ENCODE measurements around the gene ZNF785.
"Not testable (repeated sequence)": the region's sequence is repeated elsewhere in the genome, so short reads cannot be mapped to it uniquely, and the experiment has no call there.

ZNF785 gene

DNA sequence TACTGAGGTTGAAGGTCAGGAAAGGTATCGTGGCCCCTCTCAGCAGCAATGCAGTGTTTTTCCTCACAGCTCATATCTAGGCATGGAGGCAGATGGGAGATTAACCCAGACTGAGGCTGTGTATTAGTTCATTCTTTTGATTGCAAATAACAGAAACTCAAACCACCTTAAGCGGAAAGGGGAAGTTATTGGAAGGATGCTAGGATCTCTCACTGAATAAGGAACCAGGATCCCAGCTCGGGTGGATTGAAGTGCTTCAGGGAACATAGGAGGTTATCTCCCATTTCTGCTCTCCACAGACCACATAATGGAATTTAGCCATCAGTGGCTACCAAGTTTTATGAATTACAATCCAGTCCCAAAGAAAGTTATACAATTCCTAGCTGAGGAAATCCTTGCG is 16.5 kb upstream of the ZNF785 start:
- DNase-seq = no peak

DNA sequence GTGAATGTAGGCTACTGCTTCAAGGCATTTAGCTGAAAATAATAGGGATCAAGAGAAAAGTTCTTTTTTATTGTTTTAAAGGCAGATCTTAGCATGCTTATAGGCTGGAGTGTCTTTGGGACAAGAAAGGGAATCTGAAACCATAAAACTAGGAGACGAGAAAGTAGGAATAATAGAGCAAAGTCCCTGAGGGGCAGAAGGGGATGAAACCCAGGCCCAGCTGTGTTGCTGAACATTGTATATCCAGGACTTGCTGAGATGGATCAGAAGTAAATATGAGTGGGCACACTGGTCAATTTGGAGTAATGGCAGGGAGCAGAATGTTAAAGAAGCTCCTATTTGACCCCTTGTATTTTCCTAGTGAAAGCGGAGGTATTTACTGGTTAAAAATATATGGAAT is 15.4 kb upstream of the ZNF785 start:
- no peak for DNase-seq

DNA sequence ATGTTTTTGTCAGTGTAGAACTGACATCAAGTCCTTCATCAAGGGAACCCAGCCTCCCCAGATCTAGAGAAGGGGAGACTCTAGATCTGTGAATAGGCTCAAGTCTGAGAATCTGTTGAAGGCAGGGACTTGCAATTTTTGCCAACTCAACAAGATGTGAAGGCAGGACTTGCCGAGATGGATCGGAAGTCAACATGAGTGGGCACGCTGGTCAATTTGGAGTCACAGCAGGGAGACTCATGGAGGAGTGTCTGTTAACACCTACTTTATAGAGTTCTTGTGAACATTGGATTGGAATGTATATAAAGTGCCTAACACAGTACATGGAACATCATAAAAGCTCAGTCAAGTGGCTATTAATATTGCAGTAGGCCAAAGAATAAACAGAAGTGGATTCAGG is 14.7 kb upstream of the ZNF785 start:
- DNase-seq = no peak

DNA sequence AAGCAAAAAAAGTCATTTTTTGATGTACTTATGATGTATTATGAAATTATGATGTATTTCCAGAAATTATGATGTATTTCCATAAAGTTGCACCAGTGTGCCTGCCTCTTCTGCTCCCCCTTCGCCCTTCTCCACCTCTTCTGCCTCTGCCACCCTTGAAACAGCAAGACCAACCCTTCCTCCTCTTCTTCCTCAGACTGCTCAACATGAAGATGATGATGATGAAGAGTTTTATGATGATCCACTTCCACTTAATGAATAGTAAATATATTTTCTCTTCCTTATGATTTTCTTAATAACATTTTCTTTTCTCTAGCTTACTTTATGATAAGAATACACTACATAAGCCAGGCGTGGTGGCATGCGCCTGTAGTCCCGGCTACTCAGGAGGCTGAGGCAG is 7.4 kb upstream of the ZNF785 start:
- no peak for DNase-seq

DNA sequence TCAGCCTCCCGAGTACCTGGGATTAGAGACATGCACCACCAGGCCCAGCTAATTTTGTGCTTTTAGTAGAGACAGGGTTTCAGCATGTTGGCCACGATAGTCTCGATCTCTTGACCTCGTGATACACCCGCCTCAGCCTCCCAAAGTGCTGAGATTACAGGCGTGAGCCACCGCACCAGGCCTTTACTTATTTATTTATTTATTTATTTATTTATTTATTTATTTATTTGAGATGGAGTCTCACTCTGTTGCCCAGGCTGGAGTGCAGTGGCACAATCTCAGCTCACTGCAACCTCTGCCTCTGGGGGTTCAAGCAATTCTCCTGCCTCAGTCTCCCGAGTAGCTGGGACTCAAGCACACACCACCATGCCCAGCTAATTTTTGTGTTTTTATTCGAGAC is 5.4 kb upstream of the ZNF785 start:
- not testable (repeated sequence) for DNase-seq

DNA sequence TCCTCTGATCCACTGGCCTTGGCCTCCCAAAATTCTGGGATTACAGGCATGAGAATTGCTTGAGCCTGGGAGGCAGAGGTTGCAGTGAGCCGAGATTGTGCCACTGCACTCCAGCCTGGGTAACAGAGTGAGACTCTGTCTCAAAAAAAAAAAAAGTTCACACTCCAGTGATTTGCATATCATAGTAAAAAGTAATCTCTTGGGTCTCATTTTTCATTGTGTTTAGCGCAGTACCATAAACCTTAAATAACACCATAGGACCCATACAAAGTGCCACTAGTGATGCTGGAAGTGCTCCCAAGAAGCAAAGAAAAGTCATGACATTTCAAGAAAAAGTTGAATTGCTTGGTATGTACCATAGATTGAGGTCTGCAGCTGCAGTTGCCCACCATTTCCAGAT is 4.1 kb upstream of the ZNF785 start:
- DNase-seq = not testable (repeated sequence)

DNA sequence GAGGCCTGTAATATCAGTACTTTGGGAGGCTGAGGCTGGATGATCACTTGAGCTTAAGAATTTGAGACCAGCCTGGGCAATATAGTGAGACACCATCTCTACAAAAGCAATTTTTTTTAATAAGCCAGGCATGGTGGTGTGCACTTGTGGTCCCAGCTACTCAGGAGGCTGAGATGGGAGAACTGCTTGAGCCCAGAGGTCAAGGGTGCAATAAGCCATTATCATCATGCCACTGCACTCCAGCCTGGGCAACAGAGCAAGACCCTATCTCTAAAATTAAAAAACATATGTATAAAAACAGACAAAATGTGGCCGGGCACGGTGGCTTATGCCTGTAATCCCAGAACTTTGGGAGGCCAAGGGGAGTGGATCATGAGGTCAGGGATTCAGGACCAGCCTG is 3.2 kb upstream of the ZNF785 start:
- no peak for DNase-seq

DNA sequence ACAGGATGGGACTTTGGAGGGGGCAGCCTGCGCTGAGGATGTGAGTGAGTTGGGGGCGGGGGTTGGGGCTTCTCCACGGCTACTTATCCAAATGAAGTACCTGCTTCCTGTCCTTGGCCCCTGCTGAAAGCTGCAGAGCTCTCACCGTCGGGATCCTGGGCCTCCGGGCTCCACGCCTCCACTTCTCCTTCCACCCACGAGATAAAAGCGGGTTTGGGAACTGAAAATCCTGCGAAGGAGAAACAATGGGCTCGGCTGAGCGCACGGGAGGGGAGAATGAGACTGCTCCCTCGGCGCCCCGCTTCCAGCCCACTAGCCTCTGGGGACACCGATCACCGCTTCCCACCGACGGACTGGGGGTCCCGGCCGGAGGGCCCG is 486 bp downstream of the ZNF785 start:
- peak; percentile 59 for DNase-seq

DNA sequence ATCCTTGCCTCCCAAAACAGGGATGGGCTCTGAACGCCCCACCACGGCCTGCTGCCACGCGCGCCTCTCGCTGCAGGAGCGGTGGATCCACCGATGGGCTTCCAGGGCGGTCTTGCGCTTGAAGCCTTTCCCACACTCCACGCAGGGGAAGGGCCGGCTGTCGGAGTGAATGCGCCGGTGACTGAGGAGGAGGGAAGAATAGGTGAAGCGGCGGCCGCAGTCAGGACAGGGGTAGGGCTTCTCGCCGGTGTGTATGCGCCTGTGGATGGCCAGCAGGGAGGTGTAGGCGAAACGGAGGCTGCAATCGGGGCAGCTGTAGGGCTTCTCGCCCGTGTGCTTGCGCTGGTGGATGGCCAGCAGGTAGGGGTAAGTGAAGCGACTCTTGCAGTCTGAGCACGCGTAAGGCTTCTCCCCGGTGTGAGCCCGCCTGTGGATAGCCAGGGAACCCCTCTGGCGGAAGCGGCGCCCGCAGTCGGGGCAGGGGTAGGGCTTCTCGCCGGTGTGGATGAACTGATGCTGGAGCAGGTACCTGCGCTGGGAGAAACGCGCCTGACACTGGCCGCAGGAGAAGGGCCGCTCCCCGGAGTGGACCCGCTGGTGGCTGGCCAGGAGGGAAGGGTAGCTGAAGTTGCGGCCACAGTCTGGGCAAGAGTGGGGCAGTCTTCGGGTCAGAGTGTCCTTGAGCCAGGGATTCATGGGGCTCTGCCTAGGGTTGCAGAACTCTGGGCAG is 2.7 kb downstream of the ZNF785 start:
- DNase-seq = no peak

DNA sequence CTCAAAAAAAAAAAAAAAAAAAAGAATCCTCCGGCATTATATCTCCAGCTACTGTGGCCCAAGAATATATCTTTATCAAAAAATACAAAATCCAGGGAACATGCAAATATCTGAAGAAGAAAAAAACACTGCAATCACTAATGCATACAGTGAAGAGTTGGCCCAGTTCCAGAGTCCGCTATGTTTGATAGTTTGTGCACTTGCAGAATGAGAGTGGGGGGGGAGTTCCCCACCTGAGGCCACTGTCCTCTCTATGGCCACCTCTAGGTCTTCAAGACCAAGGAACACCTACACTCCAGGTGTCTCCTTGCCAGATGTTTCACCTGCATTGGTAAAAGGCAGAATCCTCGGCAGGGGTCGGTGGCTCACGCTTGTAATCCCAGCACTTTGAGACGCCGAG is 4.0 kb downstream of the ZNF785 start:
- peak; percentile 67 for DNase-seq

DNA sequence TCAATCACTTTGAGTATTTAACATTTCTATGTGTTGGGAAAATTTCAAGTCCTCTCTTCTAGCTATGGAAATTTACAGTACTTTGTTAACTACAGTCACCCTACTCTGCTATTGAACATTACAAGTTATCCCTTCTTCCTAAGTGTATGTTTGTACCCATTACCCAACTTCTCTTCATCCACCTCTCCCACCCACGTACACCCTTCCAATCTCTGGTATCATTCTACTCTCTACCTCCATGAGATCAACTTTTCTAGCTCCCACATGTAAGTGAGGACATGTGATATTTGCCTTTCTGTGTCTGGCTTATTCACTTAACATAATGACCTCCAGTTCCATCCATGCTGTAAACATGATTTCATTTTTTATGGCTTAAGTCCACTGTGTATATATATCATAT is 10.8 kb downstream of the ZNF785 start:
- no peak for DNase-seq

DNA sequence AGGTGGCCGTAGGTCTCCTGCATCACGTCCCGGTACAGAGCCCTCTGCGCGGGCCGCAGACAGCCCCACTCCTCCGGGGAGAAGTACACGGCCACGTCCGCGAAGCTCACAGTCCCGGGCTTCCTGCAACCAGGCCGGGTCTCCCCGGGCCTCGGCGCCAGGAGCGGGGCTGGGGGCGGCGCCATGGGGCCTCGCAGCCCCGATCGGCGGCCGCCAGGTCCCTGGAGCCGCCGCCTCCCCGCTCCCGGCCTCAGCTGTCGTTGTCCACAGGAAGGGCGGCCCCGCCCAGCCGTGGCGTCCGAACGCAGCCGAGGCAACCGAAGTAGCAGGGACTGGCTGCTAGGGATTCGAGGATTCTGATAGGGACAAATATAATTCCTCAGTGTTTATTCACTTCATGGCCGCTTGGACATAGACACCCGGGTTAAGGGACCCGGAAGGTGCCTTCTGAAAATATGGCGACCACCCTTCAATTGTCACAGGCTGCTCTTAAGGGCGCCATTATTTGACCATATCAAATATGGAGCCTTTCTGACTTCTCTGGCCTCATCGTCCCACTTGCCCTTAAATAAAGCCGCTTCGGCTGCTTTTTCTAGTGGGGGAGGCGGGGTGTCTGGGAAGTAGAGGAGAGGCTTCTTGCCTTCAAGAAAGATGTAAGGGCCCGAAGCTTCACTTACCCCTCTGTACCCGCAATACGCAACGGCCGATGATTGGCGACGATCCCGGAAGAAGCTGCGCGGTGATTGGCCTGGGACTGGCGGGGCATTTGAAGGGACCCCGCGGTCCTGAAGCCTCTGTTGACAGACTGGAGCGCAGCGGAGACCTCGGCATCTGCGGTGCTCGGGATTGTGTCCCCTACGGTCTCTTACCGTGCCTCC is 13.8 kb downstream of the ZNF785 start, which contains the start of gene ZNF688:
TSS of gene ZNF688 (minus strand) at position 270 of the 878 bp plus-strand sequence. CDS start at position 185, 85 bp downstream.
- peak; percentile 99 for DNase-seq

DNA sequence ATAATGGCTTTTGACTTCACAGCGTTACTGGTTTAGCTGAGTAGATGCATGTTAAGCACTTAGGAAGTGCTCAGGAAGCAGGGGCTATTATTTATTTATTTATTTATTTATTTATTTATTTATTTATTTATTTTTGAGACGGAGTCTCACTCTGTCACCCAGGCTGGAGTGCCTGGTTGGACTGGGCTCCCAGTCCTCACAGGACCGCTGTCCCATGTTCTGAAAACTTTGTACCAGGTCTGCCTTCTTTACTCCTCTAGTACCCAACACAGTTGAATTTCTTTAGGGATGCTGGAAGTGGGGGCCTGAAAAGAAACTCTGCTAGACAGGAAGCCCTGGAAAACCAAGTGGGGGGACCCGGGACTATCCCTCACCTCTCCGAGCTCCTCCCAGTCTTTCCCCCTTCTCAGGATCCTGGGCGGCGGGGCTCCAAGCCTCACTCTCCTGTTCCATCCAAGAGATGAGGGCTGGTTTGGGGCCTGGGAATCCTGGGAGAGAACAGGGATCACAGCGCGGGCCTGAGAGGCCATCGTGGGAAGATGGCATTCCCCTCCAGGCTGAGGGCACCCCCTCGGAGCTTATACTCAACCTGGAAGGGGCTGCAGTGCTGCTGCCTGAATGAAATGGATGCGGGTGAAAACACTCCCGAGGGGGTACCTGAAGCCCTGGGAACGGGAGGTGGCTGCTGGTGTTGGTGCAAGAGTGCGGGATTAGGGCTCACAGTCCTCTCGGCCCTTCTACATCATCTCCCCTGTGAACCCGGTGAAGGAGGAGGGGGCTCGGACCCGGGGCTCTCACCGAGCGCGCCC is 14.7 kb downstream of the ZNF785 start:
- peak; percentile 41 for DNase-seq

DNA sequence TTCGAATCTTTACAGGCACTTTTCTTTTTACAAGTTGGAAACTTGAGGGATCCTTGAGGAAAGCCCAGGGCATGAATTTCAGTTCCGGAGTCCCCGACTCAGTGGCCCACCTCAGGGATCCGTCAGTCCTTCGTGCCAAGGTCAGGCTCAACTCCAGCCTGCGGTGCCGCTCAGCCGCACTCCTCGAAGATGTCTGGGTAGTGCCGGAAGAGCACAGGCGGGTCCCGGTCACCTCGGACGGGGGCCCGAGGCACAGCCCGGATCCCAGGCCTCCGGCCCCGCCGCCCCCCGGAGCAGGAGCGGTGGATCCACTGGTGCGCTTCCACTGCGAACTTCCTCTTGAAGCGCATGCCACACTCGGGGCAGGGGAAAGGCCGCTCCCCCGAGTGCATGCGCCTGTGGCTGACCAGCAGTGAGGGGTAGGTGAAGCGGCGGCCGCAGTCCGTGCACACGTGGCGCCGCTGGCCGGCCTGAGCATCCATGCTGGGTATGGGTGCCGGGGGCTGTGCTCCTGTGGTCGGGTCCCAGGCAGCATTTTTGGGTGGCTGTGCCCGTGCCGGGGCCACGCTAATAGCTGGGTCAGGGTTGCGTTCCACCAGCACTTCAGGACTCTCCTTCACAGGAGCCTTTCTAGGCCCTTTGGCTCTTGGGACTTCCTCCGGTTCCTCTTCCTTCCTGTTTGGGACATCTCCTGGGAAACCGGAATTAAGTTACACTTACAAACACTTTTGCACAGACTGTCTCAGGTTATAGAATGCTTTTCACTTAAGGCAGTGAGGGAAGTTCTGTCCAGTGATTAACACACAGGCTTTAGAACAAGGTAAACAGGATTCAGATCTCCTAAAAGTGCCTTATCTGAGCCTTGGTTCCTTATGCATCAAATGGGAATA is 15.5 kb downstream of the ZNF785 start:
- no peak for DNase-seq

DNA sequence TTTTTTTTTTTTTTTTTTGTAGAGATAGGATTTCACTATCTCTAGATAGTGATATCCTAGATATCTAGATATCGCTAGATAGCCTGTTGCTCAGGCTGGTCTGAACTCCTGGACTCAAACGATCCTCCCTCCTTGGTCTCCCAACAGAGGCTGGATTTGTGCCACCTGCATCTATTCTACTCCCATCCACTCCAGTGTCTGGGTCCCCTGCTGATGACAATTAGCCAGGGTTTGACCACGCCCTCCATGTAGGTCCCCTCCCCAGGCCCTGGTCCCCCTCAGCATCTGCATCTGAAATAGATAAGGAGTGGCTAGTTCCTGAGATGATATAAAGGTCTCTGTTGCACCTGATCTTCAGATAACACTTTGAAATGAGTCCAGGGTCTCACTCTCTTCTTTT is 16.2 kb downstream of the ZNF785 start:
- DNase-seq = no peak

DNA sequence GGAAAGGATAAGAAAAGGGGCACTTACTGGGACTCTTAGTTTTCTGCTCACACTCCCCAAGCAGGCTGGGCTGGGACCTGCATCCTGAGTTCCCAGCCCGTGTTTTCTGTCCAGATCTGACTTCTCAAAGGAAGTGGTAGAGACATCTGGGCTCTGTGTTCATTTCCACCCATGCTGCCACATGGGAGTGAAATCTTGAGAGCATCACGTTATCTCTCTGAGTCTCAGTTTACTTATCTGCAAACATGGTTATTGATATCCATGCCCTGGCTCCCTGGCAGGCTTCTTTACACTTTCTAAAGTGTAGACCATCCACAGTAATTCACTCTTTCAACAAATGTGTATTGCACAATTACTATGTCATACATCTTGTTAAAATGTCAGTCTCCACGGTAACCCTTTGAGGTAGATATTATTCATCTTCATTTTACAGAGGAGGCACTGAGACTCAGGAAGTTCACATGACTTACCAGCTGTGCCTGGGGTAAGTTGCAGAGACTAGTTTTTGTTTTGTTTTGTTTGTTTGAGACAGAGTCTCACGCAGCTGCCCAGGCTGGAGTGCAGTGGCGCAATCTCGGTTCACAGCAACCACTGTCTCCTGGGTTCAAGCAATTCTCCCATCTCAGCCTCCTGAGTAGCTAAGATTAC is 17.4 kb downstream of the ZNF785 start:
- DNase-seq = peak; percentile 67

DNA sequence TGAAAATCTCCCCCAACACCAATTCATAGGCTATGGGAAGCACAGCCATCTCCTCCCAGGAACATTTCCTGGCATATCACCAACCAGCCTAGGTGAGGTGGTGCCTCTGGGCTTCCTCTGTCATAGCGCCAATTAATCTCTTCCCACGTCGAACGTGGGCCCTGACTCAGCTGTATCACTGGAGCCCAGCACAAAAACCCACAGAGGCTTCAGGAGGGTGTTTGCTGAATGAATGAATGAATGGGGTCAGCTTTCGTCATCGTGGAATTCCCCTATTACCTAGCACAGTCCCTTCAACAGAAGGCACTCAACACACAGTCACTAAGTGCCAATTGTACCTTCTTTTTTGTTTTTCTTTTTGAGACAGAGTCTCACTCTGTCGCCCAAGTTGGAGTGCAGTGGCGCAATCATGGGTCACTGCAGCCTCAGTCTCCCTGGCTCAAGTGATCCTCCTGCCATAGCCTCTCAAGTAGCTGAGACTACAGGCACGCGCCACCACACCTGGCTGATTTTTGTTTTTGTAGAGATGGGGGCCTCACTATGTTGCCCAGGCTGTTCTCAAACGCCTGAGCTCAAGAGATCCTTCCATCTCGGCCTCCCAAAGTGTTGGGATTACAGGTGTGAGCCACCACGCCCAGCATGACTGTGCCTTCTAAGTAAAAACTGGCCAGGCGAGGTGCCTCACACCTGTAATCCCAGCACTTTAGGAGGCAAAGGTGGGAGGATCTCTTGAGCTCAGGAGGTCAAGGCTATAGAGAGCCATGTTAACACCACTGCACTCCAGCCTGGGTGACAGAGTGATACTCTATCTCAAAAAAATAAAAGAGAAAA is 18.1 kb downstream of the ZNF785 start:
- DNase-seq = no peak

DNA sequence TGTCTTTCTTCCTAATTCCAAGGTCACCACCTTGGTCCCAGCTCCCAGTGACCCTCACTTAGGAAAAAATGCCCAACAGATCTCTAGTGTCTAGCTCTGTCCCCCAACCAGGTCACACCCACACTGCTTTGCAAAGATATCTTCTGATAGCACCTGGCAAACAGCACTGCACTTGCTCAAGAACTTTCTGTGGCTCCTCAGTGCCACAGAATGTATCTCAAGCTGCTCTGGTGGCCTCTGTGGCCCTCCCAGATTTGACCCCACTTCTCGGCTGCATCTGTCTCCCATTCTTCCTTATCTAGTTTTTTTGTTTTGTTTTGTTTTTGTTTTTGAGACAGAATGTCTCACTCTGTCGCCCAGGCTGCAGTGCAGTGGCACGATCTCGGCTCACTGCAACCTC is 19.0 kb downstream of the ZNF785 start:
- DNase-seq = no peak

DNA sequence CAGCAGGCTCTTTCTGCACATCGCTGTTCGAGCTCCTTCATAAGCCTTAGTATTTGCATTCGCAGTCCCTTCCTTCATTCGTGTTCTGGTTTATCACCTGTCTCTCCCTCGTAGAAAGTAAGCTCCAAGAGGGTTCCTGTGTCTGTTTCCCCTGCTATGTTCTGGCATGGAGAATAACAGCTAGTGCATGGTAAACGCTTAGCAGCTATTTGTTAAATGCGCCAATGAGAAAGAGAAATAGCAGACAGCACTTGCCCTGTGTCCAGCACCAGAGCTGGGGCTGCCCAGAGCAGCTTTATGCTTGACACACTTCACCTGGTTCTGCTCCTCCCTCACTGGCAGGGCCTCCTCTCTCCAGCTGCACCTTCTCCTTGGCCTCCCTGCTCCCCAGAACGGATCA is 19.5 kb downstream of the ZNF785 start:
- no peak for DNase-seq

DNA sequence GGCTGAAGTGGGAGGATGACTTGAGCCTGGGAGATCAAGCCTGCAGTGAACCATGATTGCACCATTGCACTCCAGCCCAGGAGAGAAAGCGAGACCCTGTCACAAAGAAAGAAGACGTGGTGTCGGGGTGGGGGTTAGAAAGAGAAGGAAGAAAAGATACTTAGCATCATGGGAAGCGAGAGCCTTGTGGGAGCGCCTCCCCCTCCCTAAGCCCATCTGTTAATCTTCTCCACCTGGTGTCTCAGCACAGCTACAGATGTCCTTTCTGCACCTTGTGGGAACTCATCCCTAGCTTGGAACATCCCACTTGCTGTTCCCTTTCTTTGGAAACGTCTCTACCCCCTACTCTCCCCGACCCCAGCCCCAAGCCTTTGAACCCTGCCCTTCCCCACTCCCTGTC is 20.0 kb downstream of the ZNF785 start:
- DNase-seq = no peak

DNA sequence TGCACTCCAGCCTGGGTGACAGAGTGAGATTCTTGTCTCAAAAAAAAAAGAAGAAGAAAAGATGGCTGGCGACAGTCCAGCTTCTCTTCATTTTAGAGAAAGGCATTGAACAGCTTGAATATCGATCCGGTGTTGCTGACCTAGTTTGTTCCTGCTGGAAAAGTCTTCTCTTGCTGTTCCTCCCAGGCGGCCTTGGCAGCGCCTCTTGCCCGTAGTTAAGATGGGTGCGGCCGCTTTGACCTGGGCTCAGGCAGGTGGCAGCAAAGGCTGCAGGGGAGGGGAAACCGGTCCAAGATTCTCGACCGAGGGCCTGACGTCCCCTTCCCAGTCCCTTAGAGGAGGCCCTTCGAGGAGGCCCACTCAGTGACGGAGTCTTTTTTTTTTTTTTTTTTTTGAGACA is 23.5 kb downstream of the ZNF785 start:
- DNase-seq = peak; percentile 42

Measured in hematopoietic multipotent progenitor cell treated with erythropoietin and hydrocortisone succinate and interleukin-3 and kit ligand, for 6 days (in vitro differentiated cells).